ENCODE measurements around the gene CEP85L. TPM values are rescaled to one million over a fixed set of nuclear protein-coding genes. Genes with fewer than 3 reads are reported as not detected.
"Not testable (repeated sequence)": the region's sequence is repeated elsewhere in the genome, so short reads cannot be mapped to it uniquely, and the experiment has no call there.

The CEP85L gene
- total RNA-seq, 4 donors from 2014 or later, result 2.3 to 7.0 (median 6.6) TPM

- intact Hi-C loops (cut with DNase I; ENCODE audit: low total_unique reads), result no loop called here
- DNase-seq (ENCODE audit: low spot score in 2 of 2), result no peak
- no peak overlapping the region for H3K4me3 ChIP-seq (ENCODE audit: low read depth, poor library complexity, severe bottlenecking)
- 86 to 88% methylated on average over 2 of the region's 2 CpGs for WGBS, 2 donors
- TF ChIP-seq CTCF (IDR thresholded peaks at IDR 0.05) (no peak), POLR2A (IDR thresholded peaks at IDR 0.05) (no peak)
Measured at GRCh38 chr6:118460958-118461470, 190.4 kb downstream of the CEP85L start.

- no peak for DNase-seq (ENCODE audit: low spot score in 2 of 2)
- WGBS, 2 donors, result 68 to 89% methylated on average over 1 of the region's 1 CpG
Measured at GRCh38 chr6:118456982-118457381, 194.4 kb downstream of the CEP85L start.

GRCh38 chr6:118451839-118452238 lies 199.6 kb downstream of the CEP85L start:
- intact Hi-C loops (cut with DNase I; ENCODE audit: low total_unique reads), result no loop called here
- H3K4me3 ChIP-seq (ENCODE audit: low read depth, poor library complexity, severe bottlenecking), result no peak overlapping the region
- no peak for DNase-seq (ENCODE audit: low spot score in 2 of 2)
- no peak for TF ChIP-seq CTCF (IDR thresholded peaks at IDR 0.05)
- no peak for TF ChIP-seq POLR2A (IDR thresholded peaks at IDR 0.05)

More at GRCh38 chr6:118456982-118457381, 194.4 kb downstream of the CEP85L start:
- TF ChIP-seq CTCF (IDR thresholded peaks at IDR 0.05) (no peak), POLR2A (IDR thresholded peaks at IDR 0.05) (no peak)
- H3K4me3 ChIP-seq (ENCODE audit: low read depth, poor library complexity, severe bottlenecking), result no peak overlapping the region
- intact Hi-C loops (cut with DNase I; ENCODE audit: low total_unique reads), result no loop called here

- no peak for TF ChIP-seq POLR2A (IDR thresholded peaks at IDR 0.05)
- TF ChIP-seq CTCF (IDR thresholded peaks at IDR 0.05), result no peak
- DNase-seq (ENCODE audit: low spot score in 2 of 2), result no peak
- 95 to 100% methylated on average over 1 of the region's 1 CpG for WGBS, 2 donors
- no peak overlapping the region for H3K4me3 ChIP-seq (ENCODE audit: low read depth, poor library complexity, severe bottlenecking)
- intact Hi-C loops (cut with DNase I; ENCODE audit: low total_unique reads), result no loop called here
Measured at GRCh38 chr6:118444796-118445195, 206.6 kb downstream of the CEP85L start.

GRCh38 chr6:118436482-118436881 lies 214.9 kb downstream of the CEP85L start:
- WGBS, 2 donors, result 63 to 100% methylated on average over 2 to 3 of the region's 3 CpGs
- DNase-seq (ENCODE audit: low spot score in 2 of 2), result no peak
- TF ChIP-seq CTCF (IDR thresholded peaks at IDR 0.05) (no peak), POLR2A (IDR thresholded peaks at IDR 0.05) (no peak)
- no peak overlapping the region for H3K4me3 ChIP-seq (ENCODE audit: low read depth, poor library complexity, severe bottlenecking)
- intact Hi-C loops (cut with DNase I; ENCODE audit: low total_unique reads), result no loop called here

- H3K4me3 ChIP-seq (ENCODE audit: low read depth, poor library complexity, severe bottlenecking); intact Hi-C loops (cut with DNase I; ENCODE audit: low total_unique reads); DNase-seq (ENCODE audit: low spot score in 2 of 2): not testable (repeated sequence)
- WGBS, 2 donors, result 97% methylated on average over 3 of the region's 3 CpGs
Measured at GRCh38 chr6:118434147-118434546, 217.2 kb downstream of the CEP85L start.

GRCh38 chr6:118421312-118421711 lies 230.1 kb downstream of the CEP85L start:
- intact Hi-C loops (cut with DNase I; ENCODE audit: low total_unique reads); DNase-seq (ENCODE audit: low spot score in 2 of 2); H3K4me3 ChIP-seq (ENCODE audit: low read depth, poor library complexity, severe bottlenecking): not testable (repeated sequence)
- 63 to 76% methylated on average over 5 of the region's 5 CpGs for WGBS, 2 donors
